IMR-90 (cell line): ENCODE data around the gene ANK3. TPM values are rescaled to one million over a fixed set of nuclear protein-coding genes. Genes with fewer than 3 reads are reported as not detected.

Source experiments
- ATAC-seq: fragments of 200-7000 bp; cut with Tn5 transposase; 2 replicates; pipeline ENCODE4 v1.9.1; 2020; ENCODE audit warnings: low read depth, mild to moderate bottlenecking, moderate library complexity
- BruUV-seq: library from RNA; stranded (reverse); fragments of 400-500 nt; replicated peaks from 2 replicates; lab custom pipeline; 2021; lab: Mats Ljungman, UMichigan
- CTCF ChIA-PET: fragments of 300-600 bp; formaldehyde crosslinking; extraction: SDS; loops from one replicate; lab custom pipeline; 2021; ENCODE audit warnings: antibody characterized with exemption; lab: Yijun Ruan, JAX
- POLR2A ChIA-PET: fragments of 300-600 bp; sonication (Branson Sonifier 250); formaldehyde crosslinking; loops from one replicate; lab custom pipeline; 2022; ENCODE audit warnings: antibody characterized with exemption; ENCODE audit not compliant: unreplicated experiment; lab: Charles Lee
- DNase-seq: peaks from one replicate; pipeline ENCODE4 v3.0.0; 2013
- H2AFZ ChIP-seq: replicated peaks from 2 replicates; pipeline ENCODE3; 2013; ENCODE audit warnings: low read length, mild to moderate bottlenecking; ENCODE audit not compliant: poor library complexity
- H2AK5ac ChIP-seq: 2 replicates; pipeline ENCODE4 v1.6.1; 2013; ENCODE audit warnings: low read depth, low read length, inconsistent platforms
- H2AK9ac ChIP-seq: replicated peaks from 2 replicates; pipeline ENCODE3; 2013; ENCODE audit warnings: mild to moderate bottlenecking, low read depth, low read length, moderate library complexity; ENCODE audit not compliant: poor library complexity
- H2BK120ac ChIP-seq: 2 replicates; pipeline ENCODE4 v1.6.1; 2013; ENCODE audit warnings: low read depth, low read length, inconsistent platforms
- H2BK15ac ChIP-seq: 3 replicates; pipeline ENCODE4 v1.6.1; 2013; ENCODE audit warnings: low read depth, low read length, inconsistent platforms
- H2BK20ac ChIP-seq: 2 replicates; pipeline ENCODE4 v1.6.1; 2013; ENCODE audit warnings: low read depth, mild to moderate bottlenecking, inconsistent platforms, low read length, moderate library complexity
- H2BK5ac ChIP-seq: 2 replicates; pipeline ENCODE4 v1.6.1; 2013; ENCODE audit warnings: mild to moderate bottlenecking, low read depth, low read length, inconsistent platforms; ENCODE audit not compliant: poor library complexity, severe bottlenecking
- H3K14ac ChIP-seq: replicated peaks from 2 replicates; pipeline ENCODE4 v1.6.1; 2013; ENCODE audit warnings: low read depth, low read length, inconsistent platforms
- H3K18ac ChIP-seq: 2 replicates; pipeline ENCODE4 v1.6.1; 2013; ENCODE audit warnings: low read depth, low read length, control low read depth
- H3K23ac ChIP-seq: 2 replicates; pipeline ENCODE4 v1.6.1; 2013; ENCODE audit warnings: low read depth, low read length, inconsistent platforms
- H3K27ac ChIP-seq: 2 replicates; pipeline ENCODE4 v1.5.1; 2013; ENCODE audit warnings: mild to moderate bottlenecking, control low read depth, low read length; ENCODE audit not compliant: insufficient read depth
- H3K27me3 ChIP-seq: 2 replicates; pipeline ENCODE4 v1.6.1; 2013; ENCODE audit warnings: low read length; ENCODE audit not compliant: control insufficient read depth, insufficient read depth
- H3K36me3 ChIP-seq: 2 replicates; pipeline ENCODE4 v1.6.1; 2013; ENCODE audit warnings: low read length, mixed read lengths; ENCODE audit not compliant: control insufficient read depth, insufficient read depth
- H3K4ac ChIP-seq: 2 replicates; pipeline ENCODE4 v1.6.1; 2013; ENCODE audit warnings: low read depth, low read length, inconsistent platforms
- H3K4me1 ChIP-seq: 2 replicates; pipeline ENCODE4 v1.6.1; 2013; ENCODE audit warnings: low read length, mixed read lengths; ENCODE audit not compliant: control insufficient read depth, insufficient read depth
- H3K4me2 ChIP-seq: 2 replicates; pipeline ENCODE4 v1.6.1; 2013; ENCODE audit warnings: low read depth, mild to moderate bottlenecking, control low read depth, low read length, moderate library complexity
- H3K4me3 ChIP-seq: 2 replicates; pipeline ENCODE4 v1.5.1; 2013; ENCODE audit warnings: low read depth, mild to moderate bottlenecking, control low read depth, low read length, moderate library complexity; ENCODE audit not compliant: insufficient read depth
- H3K56ac ChIP-seq: 2 replicates; pipeline ENCODE4 v1.6.1; 2013; ENCODE audit warnings: low read length, inconsistent platforms; ENCODE audit not compliant: insufficient read depth; ENCODE audit errors: extremely low read depth
- H3K79me1 ChIP-seq, 2 experiments: 2 replicates each; pipeline ENCODE4 v1.6.1; 2013; ENCODE audit warnings: low read length in 2 of 2, inconsistent platforms in 1 of 2, low read depth in 1 of 2
- H3K9ac ChIP-seq: 2 replicates; pipeline ENCODE4 v1.6.1; 2013; ENCODE audit warnings: low read depth, low read length, control low read depth
- H3K9me1 ChIP-seq: 2 replicates; pipeline ENCODE4 v1.6.1; 2013; ENCODE audit warnings: low read length, inconsistent platforms; ENCODE audit not compliant: insufficient read depth
- H3K9me3 ChIP-seq: 2 replicates; pipeline ENCODE4 v1.6.1; 2013; ENCODE audit warnings: low read length; ENCODE audit not compliant: control insufficient read depth, insufficient read depth
- H4K20me1 ChIP-seq: 2 replicates; pipeline ENCODE4 v1.6.1; 2013; ENCODE audit warnings: low read length, inconsistent platforms; ENCODE audit not compliant: insufficient read depth
- H4K5ac ChIP-seq: 2 replicates; pipeline ENCODE4 v1.6.1; 2013; ENCODE audit warnings: mild to moderate bottlenecking, low read depth, low read length, control low read depth
- H4K8ac ChIP-seq, 2 experiments: 2 replicates each; pipeline ENCODE4 v1.6.1; 2013; ENCODE audit warnings: low read depth in 2 of 2, low read length in 2 of 2, control low read depth in 1 of 2, inconsistent platforms in 1 of 2
- H4K91ac ChIP-seq: 2 replicates; pipeline ENCODE4 v1.6.1; 2013; ENCODE audit warnings: low read depth, low read length, inconsistent platforms; ENCODE audit not compliant: insufficient read depth
- WGBS, 2 experiments: methylation state at CpG; one replicate each; pipeline versions ENCODE4 v1.1.5 to v1.1.7; 2013; ENCODE audit warnings: missing lambda C conversion rate in 2 of 2; ENCODE audit not compliant: insufficient read length in 1 of 2; ENCODE audit errors: extremely low coverage in 2 of 2; 5-methylcytosine and 5-hydroxymethylcytosine counted together
- dilution Hi-C: fragments of 300-500 bp; cut with HindIII; formaldehyde crosslinking; loops from one replicate; pipeline ENCODE4 v1.14.3; 2018; ENCODE audit warnings: low sequenced_read_pairs; ENCODE audit not compliant: unreplicated experiment
- in situ Hi-C: fragments of 300-500 bp; cut with MboI; formaldehyde crosslinking; loops from 3 replicates; pipeline ENCODE4 v1.14.3; 2019; ENCODE audit warnings: low sequenced_read_pairs, inconsistent platforms, mixed read lengths
- intact Hi-C: fragments of 100-400 bp; cut with micrococcal nuclease; formaldehyde crosslinking; loops from 2 replicates; pipeline ENCODE4 v1.10.0; 2022
- polyA plus RNA-seq, 3 experiments: library from polyadenylated mRNA; depleted of rRNA; stranded (reverse); fragments of >200 nt; gene quantifications; 2 replicates each; pipeline ENCODE4 v1.2.3, GENCODE V29; 2012; ENCODE audit warnings: low replicate concordance in 1 of 3
- total RNA-seq: library from RNA; depleted of rRNA; stranded (reverse); fragments of >200 nt; gene quantifications from 2 replicates; pipeline ENCODE4 v1.2.3, GENCODE V29; 2012
- TF ChIP-seq, protein P1 (sequence below): fragments of 150-350 bp; IDR thresholded peaks from 2 replicates; pipeline ENCODE4 v1.6.1; 2016; ENCODE audit warnings: low read depth, mild to moderate bottlenecking, low read length, moderate library complexity, borderline replicate concordance

Gene ANK3
- total and polyA plus RNA-seq, 2 of the 4 experiments (the other 2 are of a cell fraction), result 0.63 to 1.8 TPM

- ChIA-PET POLR2A (no interaction called here), CTCF (no interaction called here)
- no peaks in the 10 kb centered on the region for H3K36me3 ChIP-seq
- H3K18ac ChIP-seq, result no peak overlapping the region
- peaks cover 3% of the 10 kb centered on the region; the same call in 1 of the 2 replicates for H3K4me1 ChIP-seq
- ATAC-seq, result peak; percentile 17; the same call in 1 of the 2 replicates
- H2AK5ac ChIP-seq, result peak overlapping the region; percentile 40; the same call in 1 of the 2 replicates
- H2BK120ac ChIP-seq, result peak overlapping the region; percentile 40; the same call in 1 of the 2 replicates
- peak overlapping the region; percentile 7 for H2AK9ac ChIP-seq
- peak; percentile 2 for DNase-seq
- H3K9me3 ChIP-seq, result no peaks in the 10 kb centered on the region
- intact Hi-C loops, result no loop called here
- H3K79me1 ChIP-seq, result no peaks in the 10 kb centered on the region
- H4K20me1 ChIP-seq, result no peaks in the 10 kb centered on the region
- H2BK15ac ChIP-seq, result peak overlapping the region; percentile 65; the same call in 1 of the 3 replicates
- peak overlapping the region; percentile 55; the same call in 1 of the 2 replicates for H3K23ac ChIP-seq
- H3K9ac ChIP-seq, result no peak overlapping the region
- H3K4me3 ChIP-seq, result no peak overlapping the region
- WGBS, 2 experiments, result no CpG with 5 or more reads among the region's 2 CpGs
- H3K27ac ChIP-seq, result no peak overlapping the region
- TF ChIP-seq, protein P1, sequence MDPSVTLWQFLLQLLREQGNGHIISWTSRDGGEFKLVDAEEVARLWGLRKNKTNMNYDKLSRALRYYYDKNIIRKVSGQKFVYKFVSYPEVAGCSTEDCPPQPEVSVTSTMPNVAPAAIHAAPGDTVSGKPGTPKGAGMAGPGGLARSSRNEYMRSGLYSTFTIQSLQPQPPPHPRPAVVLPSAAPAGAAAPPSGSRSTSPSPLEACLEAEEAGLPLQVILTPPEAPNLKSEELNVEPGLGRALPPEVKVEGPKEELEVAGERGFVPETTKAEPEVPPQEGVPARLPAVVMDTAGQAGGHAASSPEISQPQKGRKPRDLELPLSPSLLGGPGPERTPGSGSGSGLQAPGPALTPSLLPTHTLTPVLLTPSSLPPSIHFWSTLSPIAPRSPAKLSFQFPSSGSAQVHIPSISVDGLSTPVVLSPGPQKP, result no peak
- no peak overlapping the region for H2BK5ac ChIP-seq
- dilution Hi-C loops, result no loop called here
- no peak overlapping the region for H2AFZ ChIP-seq
- peak overlapping the region; percentile 82 for H2BK20ac ChIP-seq
- peak overlapping the region; percentile 29; the same call in 1 of the 2 replicates for H3K4ac ChIP-seq
- no TSS peak for BruUV-seq
- no peak overlapping the region for H3K56ac ChIP-seq
- peak overlapping the region; percentile 56; the same call in 1 of the 2 replicates for H3K4me2 ChIP-seq
- in situ Hi-C loops, result loop anchor here (10.0 to 25.0 kb wide), 2 partner anchors 311 to 514 kb away; no protein-coding TSS in a partner anchor
- no peaks in the 10 kb centered on the region for H3K27me3 ChIP-seq
- peak overlapping the region in 1 of 2 experiments; percentile 56; a peak in 1 of 4 replicates for H4K8ac ChIP-seq
- H3K14ac ChIP-seq, result peak overlapping the region; percentile 34; the same call in 1 of the 2 replicates
- H4K91ac ChIP-seq, result no peak overlapping the region
- peaks cover 4% of the 10 kb centered on the region; the same call in 1 of the 2 replicates for H3K9me1 ChIP-seq
- H4K5ac ChIP-seq, result no peak overlapping the region
Observed at GRCh38 chr10:60123668-60124067, 266.0 kb downstream of the ANK3 start.
